Ovary (tissue), 9 donors: ENCODE data around the gene LUC7L2. TPM values are rescaled to one million over a fixed set of nuclear protein-coding genes. Genes with fewer than 3 reads are reported as not detected.

Experiments used
- DNase-seq, 5 donors: peaks; one replicate each; pipeline ENCODE4 v3.0.0-alpha.2; 2019 to 2020
- H3K27ac ChIP-seq, 2 donors: fragments of 200-600 bp; one replicate each; pipeline versions ENCODE4 v1.5.1 to v1.8.0; 2019 to 2022
- H3K27me3 ChIP-seq: fragments of 200-600 bp; one replicate; pipeline ENCODE4 v1.8.0; 2022
- H3K36me3 ChIP-seq: fragments of 200-600 bp; sonication (generic); one replicate; pipeline ENCODE4 v1.5.1; 2019
- H3K4me1 ChIP-seq: one replicate; pipeline ENCODE4 v1.8.1; 2013; ENCODE audit warnings: mild to moderate bottlenecking, moderate library complexity; ENCODE audit not compliant: insufficient read depth
- H3K4me3 ChIP-seq: fragments of 200-600 bp; sonication (generic); one replicate; pipeline ENCODE4 v1.5.1; 2017
- H3K9me3 ChIP-seq, 2 donors: fragments of 200-600 bp in 1 of 2; sonication (generic) in 1 of 2; one replicate each; pipeline versions ENCODE4 v1.5.1 to v1.8.1; 2013 to 2019; ENCODE audit warnings: mild to moderate bottlenecking in 1 of 2, moderate library complexity in 1 of 2
- CTCF ChIP-seq, 3 donors: fragments of 450-650 bp in 2 of 3; fragments of 200-600 bp in 1 of 3; IDR thresholded peaks; one replicate each; pipeline versions ENCODE4 v1.5.1 to v1.8.0; 2016 to 2022; ENCODE audit warnings: antibody characterized with exemption in 3 of 3, mild to moderate bottlenecking in 1 of 3
- EP300 ChIP-seq: sonication (generic); formaldehyde crosslinking; IDR thresholded peaks from one replicate; pipeline ENCODE4 v1.6.1; 2017; ENCODE audit warnings: antibody characterized with exemption
- POLR2A ChIP-seq: fragments of 450-650 bp; IDR thresholded peaks from one replicate; pipeline ENCODE4 v1.6.1; 2017; ENCODE audit warnings: antibody characterized with exemption, mild to moderate bottlenecking, moderate library complexity
- WGBS, 3 donors: extraction: QIAGEN DNeasy Blood & Tissue Kit in 1 of 3; methylation state at CpG; one replicate each; pipeline versions ENCODE4 v1.1.5 to v1.1.7; 2013 to 2017; 5-methylcytosine and 5-hydroxymethylcytosine counted together
- intact Hi-C, 4 donors: fragments of 100-400 bp; cut with DNase I; formaldehyde crosslinking; loops; one replicate each; pipeline versions ENCODE4 v1.11.0 to v1.15.1; 2022 to 2023
- polyA plus RNA-seq, 2 donors: library from polyadenylated mRNA; stranded (reverse); fragments of 200-250 nt in 1 of 2; fragments of 350-450 nt in 1 of 2; fragmentation: Illumina TruSeq in 1 of 2; extraction: RNeasy Lipid Tissue Mini Kit (QIAGEN cat#74804) in 1 of 2; gene quantifications; one replicate each; pipeline ENCODE4 v1.2.3, GENCODE V29; 2013 to 2014
- total RNA-seq, 7 donors: library from RNA; depleted of rRNA in 2 of 7; stranded (reverse); fragments of >200 nt in 2 of 7; fragmentation: NEBNext Ultra II Directional in 3 of 7; extraction: Animal tissue kit (Norgen Biotek cat#: 25700) in 3 of 7; gene quantifications; one replicate each; pipeline versions ENCODE4 v1.1.0 to v1.2.4, GENCODE V29; 2016 to 2023
- donor health status: DM: no; HTN: no; CAD: no; lungs with moderate emphysema.
- donor health status: DM: no; HTN: no; CAD: no.
- donor health status: Bipolar disorder and iron deficiency.
- donor health status: DM: yes; HTN: yes; CAD: no.
- donor health status: DM: no; HTN: no; CAD: no.
- donor health status: DM: yes; HTN: yes; CAD: no.

Gene LUC7L2
- total and polyA plus RNA-seq, 9 donors = 58.9 to 113 (median 87.2) TPM

- TF ChIP-seq EP300 = no peak
- Histone ChIP-seq H3K9me3 (no peaks in the 10 kb centered on the region), H3K36me3 (no peaks in the 10 kb centered on the region), H3K4me3 (no peak overlapping the region), H3K27me3 (no peaks in the 10 kb centered on the region), H3K4me1 (no peaks in the 10 kb centered on the region), H3K27ac (no peak overlapping the region)
- WGBS, 3 donors = 85 to 90% (median 90%) methylated on average over 4 of the region's 4 CpGs
- intact Hi-C loops = no loop called here
- DNase-seq = no peak
Observed at GRCh38 chr7:139334399-139335150, 25.1 kb upstream of the LUC7L2 start.

GRCh38 chr7:139339025-139339424 is 20.7 kb upstream of the LUC7L2 start:
- Histone ChIP-seq H3K27me3 (no peaks in the 10 kb centered on the region), H3K4me3 (no peak overlapping the region), H3K4me1 (no peaks in the 10 kb centered on the region), H3K36me3 (no peaks in the 10 kb centered on the region), H3K27ac (no peak overlapping the region), H3K9me3 (no peaks in the 10 kb centered on the region)
- DNase-seq = no peak
- TF ChIP-seq POLR2A (no peak), CTCF (IDR thresholded peaks at IDR 0.05) (no peak), EP300 (no peak)
- WGBS, 3 donors = 96 to 98% (median 97%) methylated on average over 2 of the region's 2 CpGs
- intact Hi-C loops = no loop called here

GRCh38 chr7:139339698-139340036 is 20.0 kb upstream of the LUC7L2 start:
- WGBS, 3 donors = 80 to 84% (median 81%) methylated on average over 13 of the region's 13 CpGs
- intact Hi-C loops = loop anchor here in 1 of 4 donors (1.0 kb wide), 1 partner anchor 20 kb away; the partner anchor contains the start of gene LUC7L2
- H3K27me3 ChIP-seq = no peaks in the 10 kb centered on the region
- DNase-seq = no peak
- no peak for TF ChIP-seq EP300
- TF ChIP-seq POLR2A = no peak
- no peak for TF ChIP-seq CTCF (IDR thresholded peaks at IDR 0.05)
- H3K9me3 ChIP-seq = no peaks in the 10 kb centered on the region
- H3K4me3 ChIP-seq = peak overlapping the region; percentile 69
- peak overlapping the region; percentile 98 to 100 for H3K27ac ChIP-seq
- no peaks in the 10 kb centered on the region for H3K4me1 ChIP-seq
- no peaks in the 10 kb centered on the region for H3K36me3 ChIP-seq

GRCh38 chr7:139340037-139340807 is 19.5 kb upstream of the LUC7L2 start:
- H3K4me1 ChIP-seq = no peaks in the 10 kb centered on the region
- peak overlapping the region; percentile 69 for H3K4me3 ChIP-seq
- H3K27ac ChIP-seq = peak overlapping the region; percentile 98 to 100
- H3K9me3 ChIP-seq = no peaks in the 10 kb centered on the region
- intact Hi-C loops = loop anchor here in 1 of 4 donors (1.0 kb wide), 1 partner anchor 19 kb away; the partner anchor contains the start of gene LUC7L2
- DNase-seq = peak; percentile 97 to 99 (median 98)
- H3K36me3 ChIP-seq = no peaks in the 10 kb centered on the region
- H3K27me3 ChIP-seq = no peaks in the 10 kb centered on the region
- 1 to 3% (median 2%) methylated on average over 51 to 66 of the region's 66 CpGs for WGBS, 3 donors
- TF ChIP-seq POLR2A = peak; percentile 60
- TF ChIP-seq CTCF (IDR thresholded peaks at IDR 0.05) = peak; percentile 62 to 89 (median 85)
- peak; percentile 72 for TF ChIP-seq EP300

- TF ChIP-seq POLR2A (no peak), CTCF (IDR thresholded peaks at IDR 0.05) (no peak), EP300 (no peak)
- peak in 1 of 5 donors; percentile 78 for DNase-seq
- Histone ChIP-seq H3K27ac (peak overlapping the region; percentile 98 to 100), H3K4me3 (peak overlapping the region; percentile 69), H3K9me3 (no peaks in the 10 kb centered on the region), H3K36me3 (no peaks in the 10 kb centered on the region), H3K27me3 (no peaks in the 10 kb centered on the region), H3K4me1 (no peaks in the 10 kb centered on the region)
- intact Hi-C loops = loop anchor here in 2 of 4 donors (1.0 kb wide), 1 partner anchor 19 kb away; the partner anchor contains the start of gene LUC7L2 (in 2 of the 2)
- WGBS, 3 donors = 0 to 1% (median 0%) methylated on average over 9 of the region's 9 CpGs
Observed at GRCh38 chr7:139340808-139341057, 19.0 kb upstream of the LUC7L2 start.
